ENCODE measurements around the gene TKFC.

- TF ChIP-seq CTCF (conservative IDR thresholded peaks at IDR 0.05): no peak
- no peak for TF ChIP-seq ZFX (IDR thresholded peaks at IDR 0.05)
Observed at GRCh38 chr11:61353131-61354067, 20.4 kb downstream of the TKFC start.
